ENCODE data around the gene SCN9A. TPM values are rescaled to one million over a fixed set of nuclear protein-coding genes. Genes with fewer than 3 reads are reported as not detected.

SCN9A gene
- total RNA-seq, 1 experiment from 2014 or later = 1.3 TPM

- H2BK5ac ChIP-seq (ENCODE audit: insufficient read length, low read length) = no peak overlapping the region
- Mint-ChIP-seq H3K9me3 (no peaks in the 10 kb centered on the region; a peak in 1 of 5 replicates), H3K36me3 (ENCODE audit: insufficient read depth in 1 of 3, low read depth in 3 of 3) (no peaks in the 10 kb centered on the region), H3K4me1 (no peaks in the 10 kb centered on the region; a peak in 1 of 4 replicates), H3K27ac (no peak overlapping the region), H3K27me3 (ENCODE audit: low read depth) (no peaks in the 10 kb centered on the region), H3K4me3 (no peak overlapping the region)
- no peak overlapping the region for H2BK120ac ChIP-seq (ENCODE audit: low read depth, low read length, poor library complexity, severe bottlenecking)
- no peak overlapping the region for H4K91ac ChIP-seq (ENCODE audit: insufficient read length, low read depth, low read length)
- no peaks in the 10 kb centered on the region for H3K79me1 ChIP-seq (ENCODE audit: insufficient read depth, low read depth, low read length, poor library complexity, severe bottlenecking)
- H4K5ac ChIP-seq (ENCODE audit: insufficient read length, low read depth, low read length) = no peak overlapping the region
- no peak overlapping the region for H2BK20ac ChIP-seq (ENCODE audit: low read depth, low read length, poor library complexity, severe bottlenecking)
- H3K4me2 ChIP-seq (ENCODE audit: insufficient read depth, insufficient read length, low read length) = no peak overlapping the region
- H3K14ac ChIP-seq (ENCODE audit: insufficient read depth, low read length) = no peak overlapping the region
- WGBS (ENCODE audit: extremely low coverage, insufficient read length, low lambda C conversion rate) = no CpG with 5 or more reads among the region's 1 CpG
- no peak overlapping the region for H2AFZ ChIP-seq (ENCODE audit: low read length)
- no peaks in the 10 kb centered on the region for H4K20me1 ChIP-seq (ENCODE audit: control insufficient read depth, insufficient read depth, insufficient read length)
- no peak overlapping the region for H3K18ac ChIP-seq (ENCODE audit: insufficient read length, low read depth, low read length)
- H3K9ac ChIP-seq (ENCODE audit: extremely low read depth, insufficient read length, low read length) = no peak overlapping the region
- no peak for TF ChIP-seq CTCF (conservative IDR thresholded peaks at IDR 0.05)
- no peaks in the 10 kb centered on the region for H3K4me1 ChIP-seq (ENCODE audit: insufficient read depth, low read length)
- H4K8ac ChIP-seq (replicated peaks; ENCODE audit: insufficient read length, low read depth, low read length) = no peak overlapping the region
- no peak overlapping the region for H3K23ac ChIP-seq (ENCODE audit: insufficient read length, low read depth, low read length)
- H3T11ph ChIP-seq (ENCODE audit: low read length) = no peak overlapping the region
- no peak overlapping the region for H3K27ac ChIP-seq (ENCODE audit: insufficient read length, low read depth, low read length)
- H3K4ac ChIP-seq (ENCODE audit: low read depth, low read length) = no peak overlapping the region
- H3K79me2 ChIP-seq (ENCODE audit: insufficient read depth, low read length) = no peaks in the 10 kb centered on the region
- H3K56ac ChIP-seq (ENCODE audit: insufficient read length, low read depth, low read length) = no peak overlapping the region
- no peak overlapping the region for H2AK5ac ChIP-seq (ENCODE audit: insufficient read length, low read length)
- no peaks in the 10 kb centered on the region for H3K27me3 ChIP-seq (ENCODE audit: insufficient read depth, low read length)
- no peak overlapping the region for H2BK15ac ChIP-seq (ENCODE audit: low read depth, low read length)
- DNase-seq = no peak
- H2BK12ac ChIP-seq (ENCODE audit: insufficient read length, low read depth, low read length) = no peak overlapping the region
- no peaks in the 10 kb centered on the region for H3K9me3 ChIP-seq (ENCODE audit: control insufficient read depth, low read depth, low read length)
- H3K23me2 ChIP-seq (ENCODE audit: insufficient read length, low read depth, low read length, poor library complexity, severe bottlenecking) = no peaks in the 10 kb centered on the region
Observed at GRCh38 chr2:166385313-166385712, 9.6 kb upstream of the SCN9A start.

Data from H9 (cell line).